Activated CD4-positive, alpha-beta T cell treated with anti-CD3 and anti-CD28 coated beads, Interleukin-2, amount 50 U/mL, for 16 hours (primary cell): ENCODE results near the gene SMS.
"Not testable (repeated sequence)": the region's sequence is repeated elsewhere in the genome, so short reads cannot be mapped to it uniquely, and the experiment has no call there.

Source experiments
- DNase-seq: peaks from one replicate; pipeline ENCODE4 v3.0.0-alpha.2; 2020

Gene SMS

DNA sequence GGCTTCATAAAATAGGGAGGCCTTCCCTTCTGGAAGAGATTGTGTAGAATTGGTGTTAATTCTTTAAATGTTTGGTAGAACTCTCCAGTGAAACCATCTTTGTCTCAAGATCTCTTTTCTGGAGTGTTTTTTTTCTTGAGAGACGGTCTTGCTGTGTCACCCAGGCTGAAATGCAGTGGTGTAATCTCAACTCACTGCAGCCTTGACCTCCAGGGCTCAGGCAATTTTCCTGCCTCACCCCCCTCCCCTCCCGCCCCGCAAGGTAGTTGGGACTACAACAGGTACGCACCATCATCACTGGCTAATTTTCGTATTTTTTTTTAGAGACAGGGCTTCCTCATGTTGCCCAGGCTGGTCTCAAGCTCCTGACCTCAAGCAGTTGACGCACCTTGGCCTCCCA, 12.1 kb downstream of the SMS start:
- DNase-seq, result no peak

DNA sequence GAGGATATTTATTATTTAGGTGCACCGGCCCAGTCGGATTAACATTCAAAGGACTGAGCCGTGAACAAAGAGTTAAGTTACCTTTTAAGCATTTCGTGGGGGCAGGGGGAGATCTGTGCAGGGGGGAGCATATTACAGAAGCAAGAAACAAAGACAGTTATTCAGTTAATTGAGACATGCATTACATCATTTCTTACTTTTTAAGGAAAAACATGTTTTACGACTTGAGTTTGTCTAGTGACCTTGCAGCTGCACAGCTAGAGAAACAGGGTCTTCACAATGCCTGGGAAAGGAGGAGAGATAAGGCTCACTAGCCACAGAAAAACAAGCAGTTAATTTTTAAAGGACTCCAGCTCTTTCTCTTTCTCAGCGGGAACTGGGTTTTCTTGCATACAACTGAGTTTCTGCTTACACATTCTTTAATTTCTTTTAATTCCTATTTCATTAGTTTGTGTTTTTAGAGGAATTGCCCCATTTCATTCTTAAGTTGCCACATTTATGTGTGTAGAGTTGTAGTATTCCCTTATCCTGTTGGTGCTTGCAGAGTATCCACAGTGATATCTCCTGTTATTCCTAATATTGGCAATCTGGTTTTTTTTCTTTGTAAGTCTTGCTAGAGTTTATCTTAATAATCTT, 12.8 kb downstream of the SMS start:
- DNase-seq, result not testable (repeated sequence)

DNA sequence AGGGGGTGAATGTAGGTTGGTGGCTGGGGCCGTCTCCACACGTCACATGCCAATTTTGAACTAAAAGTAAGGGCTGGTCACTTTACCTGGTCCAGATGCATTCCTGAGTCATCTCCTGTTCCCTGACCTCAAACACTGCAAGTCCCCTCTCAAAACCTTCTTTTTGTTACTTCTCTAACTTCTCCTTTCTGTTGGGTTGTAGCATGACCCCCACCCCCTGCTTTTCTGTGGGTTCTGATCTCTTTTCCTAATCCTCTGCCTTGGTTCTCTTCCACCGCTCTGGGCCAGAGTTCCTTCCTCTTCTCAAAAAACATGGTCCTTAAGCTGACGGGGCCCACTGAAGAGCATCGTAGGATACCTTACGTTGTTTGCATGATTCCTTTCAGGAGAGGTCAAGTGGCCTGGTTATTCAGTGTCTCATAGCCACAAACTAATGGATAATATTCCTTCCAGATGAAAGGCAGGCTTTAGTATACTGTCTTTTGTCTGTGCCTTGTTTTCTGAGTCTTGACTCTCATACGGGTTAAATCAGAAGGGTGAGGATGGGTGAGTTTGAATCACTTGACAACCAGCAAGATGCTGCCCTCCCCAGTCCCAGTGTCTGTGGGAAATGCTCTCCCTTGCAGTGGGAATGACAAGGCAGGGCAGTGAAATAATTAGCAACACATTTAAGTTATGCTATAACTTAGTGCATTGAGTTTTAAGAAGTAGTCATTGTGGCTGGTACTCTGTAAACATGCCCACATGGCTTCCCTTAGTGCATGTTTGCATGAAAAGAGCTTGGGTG, 15.1 kb downstream of the SMS start:
- no peak for DNase-seq

DNA sequence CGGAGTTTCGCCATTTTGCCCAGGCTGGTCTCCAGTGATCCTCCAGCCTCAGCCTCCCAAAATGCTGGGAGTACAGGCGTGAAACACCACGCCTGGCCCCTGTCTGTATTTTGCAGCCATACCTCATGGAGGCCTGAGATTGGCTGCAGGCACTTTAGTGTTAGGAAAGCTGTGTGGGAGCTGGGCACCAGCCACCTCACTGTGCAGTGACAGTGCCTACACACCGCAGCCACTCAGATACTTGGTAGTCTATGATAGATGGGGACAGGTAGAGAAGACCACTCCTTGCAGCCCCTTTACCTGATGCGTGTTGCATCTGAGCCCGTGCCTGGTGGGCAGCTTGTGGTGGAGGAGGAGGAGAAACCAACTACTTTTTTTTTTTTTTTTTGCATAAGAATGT, 16.3 kb downstream of the SMS start:
- DNase-seq, result no peak

DNA sequence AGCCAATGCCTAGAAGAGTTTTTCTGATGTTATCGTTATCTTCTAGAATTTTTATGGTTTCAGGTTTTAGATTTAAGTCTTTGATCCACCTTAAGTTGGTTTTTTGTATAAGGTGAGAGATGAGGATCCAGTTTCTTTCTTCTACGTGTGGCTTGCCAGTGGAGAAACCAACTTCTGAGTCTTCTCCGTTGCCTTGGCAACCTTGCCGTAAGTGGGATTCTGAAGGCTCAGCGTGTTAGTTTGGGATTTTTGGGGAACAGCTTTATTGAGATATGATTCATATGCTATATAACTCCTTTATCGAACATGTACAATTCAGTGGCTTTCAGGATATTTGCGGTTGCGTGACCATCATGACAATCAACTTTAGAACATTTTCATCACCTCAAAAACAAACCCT, 17.7 kb downstream of the SMS start:
- DNase-seq, result no peak

DNA sequence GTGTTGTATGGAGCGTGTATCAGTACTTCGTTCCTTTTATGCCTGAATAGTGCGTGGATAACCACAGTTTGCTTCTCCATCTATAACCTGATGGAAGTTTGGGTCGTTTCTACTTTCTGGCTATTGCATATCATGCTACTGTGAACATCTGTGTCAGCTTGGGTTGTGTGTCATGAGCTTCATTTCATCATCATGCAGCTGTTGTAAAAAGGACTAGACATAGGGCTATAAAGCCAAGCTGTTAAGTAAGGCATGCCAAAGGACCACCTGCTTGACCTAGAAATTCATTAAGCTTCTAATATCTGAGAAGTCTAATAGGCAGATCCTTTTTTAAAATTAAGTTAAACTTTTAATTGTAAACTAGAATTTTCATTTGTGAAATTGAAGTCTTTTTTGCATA, 18.4 kb downstream of the SMS start:
- no peak for DNase-seq

DNA sequence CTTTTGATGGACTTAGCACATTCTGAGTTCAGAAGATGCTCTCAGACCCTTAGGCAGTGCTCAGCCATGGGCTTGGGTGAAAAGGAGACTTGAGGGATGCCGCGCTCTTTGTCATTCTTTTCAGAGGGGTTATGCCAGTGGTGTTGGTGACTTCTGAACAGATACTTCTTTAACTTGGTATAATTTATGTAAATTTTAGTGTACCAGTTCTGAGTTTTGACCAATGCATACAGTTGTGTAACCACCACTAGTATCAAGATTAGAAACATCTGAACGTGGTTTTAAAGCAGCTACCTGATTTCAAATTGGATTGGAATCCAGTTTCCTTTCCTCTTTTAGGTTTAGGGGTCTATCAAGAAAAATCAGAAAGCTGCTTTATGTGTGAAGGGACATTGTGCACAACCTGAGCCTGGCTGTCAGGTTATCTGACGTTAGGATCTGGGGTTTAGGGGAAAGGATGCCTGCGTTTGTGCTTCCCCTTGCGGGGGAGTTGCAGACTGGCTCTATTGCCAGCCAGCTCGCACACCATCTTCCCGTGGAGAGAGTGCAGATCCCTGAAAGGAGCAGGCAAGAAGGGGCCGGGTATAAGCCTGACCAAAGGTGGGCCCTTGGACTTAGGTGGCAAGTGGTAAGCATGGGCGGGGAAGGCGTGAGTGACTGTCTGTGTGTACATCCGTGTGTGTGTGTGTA, 19.0 kb downstream of the SMS start:
- no peak for DNase-seq

DNA sequence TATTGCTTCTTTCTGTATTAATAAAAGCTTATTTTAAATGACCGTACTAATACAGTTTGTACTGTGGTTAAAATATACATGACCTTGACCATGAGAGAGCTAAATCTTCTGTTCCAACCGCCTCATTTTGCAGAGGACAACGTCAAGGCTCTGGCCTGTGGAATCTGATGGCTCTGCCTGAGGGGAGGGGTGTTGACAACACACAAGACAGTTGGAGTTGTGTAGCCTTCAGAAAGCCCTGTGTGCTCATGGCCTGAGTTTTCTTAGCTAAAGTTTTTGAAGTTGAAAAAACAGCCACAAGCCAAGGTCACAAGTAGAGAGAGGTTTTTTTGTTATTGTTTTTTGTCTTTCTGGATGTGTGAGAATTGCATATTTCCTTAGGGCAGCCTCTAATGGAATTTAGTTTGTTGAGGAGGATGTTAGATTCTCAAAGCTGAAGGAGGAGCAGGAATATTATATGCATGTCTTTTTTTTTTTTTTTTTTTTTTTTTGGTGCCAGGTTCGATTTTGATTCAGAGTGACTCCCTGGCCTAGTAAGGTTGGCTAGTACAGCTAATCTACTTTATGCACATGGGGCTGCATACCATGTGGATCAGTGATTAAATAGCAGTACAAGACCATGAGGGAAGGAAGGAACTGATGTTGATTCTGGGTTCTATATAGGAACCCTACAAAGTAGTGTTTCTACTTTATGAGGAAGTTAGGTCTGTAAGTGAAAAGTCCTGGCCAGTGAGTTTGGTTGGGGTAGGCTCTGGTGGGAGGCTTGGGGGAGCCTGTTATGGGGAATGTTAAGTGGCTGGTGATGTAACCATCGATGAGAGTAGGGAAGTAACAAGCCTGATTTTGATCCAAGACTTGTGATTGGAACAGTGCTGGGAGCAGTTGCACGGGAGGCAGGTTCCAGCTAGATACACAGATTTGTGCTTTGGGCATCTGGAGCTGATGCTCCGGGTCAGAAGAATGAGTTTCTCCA, 20.3 kb downstream of the SMS start:
- DNase-seq, result no peak

DNA sequence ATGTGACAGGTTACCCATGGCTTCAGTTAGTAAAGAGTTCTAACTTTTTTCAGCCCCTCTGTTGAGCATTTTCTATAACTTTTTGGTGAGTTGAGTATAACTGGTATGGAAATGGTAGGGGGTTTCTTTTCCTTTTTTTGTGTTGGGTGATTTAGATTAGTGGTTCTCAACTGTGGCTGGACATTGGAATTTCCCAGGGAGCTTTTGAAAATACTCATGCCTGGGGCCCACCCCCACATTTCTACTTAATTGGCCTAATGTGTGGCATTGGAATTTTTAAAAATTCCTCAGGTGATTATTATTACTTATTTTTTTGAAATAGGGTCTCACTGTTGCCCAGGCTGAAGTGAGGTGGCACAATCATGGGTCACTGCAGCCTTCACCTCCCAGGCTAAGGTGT, 21.9 kb downstream of the SMS start:
- DNase-seq, result no peak

DNA sequence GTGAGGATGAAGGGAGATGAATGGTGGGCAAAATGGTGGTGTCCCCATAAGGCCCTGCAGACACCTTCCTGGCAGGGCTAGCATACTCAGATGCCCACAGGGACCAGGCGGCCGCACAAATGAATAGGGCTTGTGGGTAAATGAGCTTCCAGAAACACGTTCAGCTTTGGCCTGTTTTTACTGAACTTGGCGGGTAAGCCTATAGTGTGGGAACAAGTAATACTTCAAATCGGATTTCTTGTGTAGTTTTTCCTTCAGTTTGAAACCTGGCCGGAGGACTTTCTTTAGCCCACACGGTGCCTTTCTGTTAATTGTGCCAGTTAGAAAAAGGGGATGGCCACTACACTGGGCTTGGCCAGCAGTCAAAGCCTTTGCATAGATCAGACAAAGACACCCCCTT, 22.8 kb downstream of the SMS start:
- no peak for DNase-seq

DNA sequence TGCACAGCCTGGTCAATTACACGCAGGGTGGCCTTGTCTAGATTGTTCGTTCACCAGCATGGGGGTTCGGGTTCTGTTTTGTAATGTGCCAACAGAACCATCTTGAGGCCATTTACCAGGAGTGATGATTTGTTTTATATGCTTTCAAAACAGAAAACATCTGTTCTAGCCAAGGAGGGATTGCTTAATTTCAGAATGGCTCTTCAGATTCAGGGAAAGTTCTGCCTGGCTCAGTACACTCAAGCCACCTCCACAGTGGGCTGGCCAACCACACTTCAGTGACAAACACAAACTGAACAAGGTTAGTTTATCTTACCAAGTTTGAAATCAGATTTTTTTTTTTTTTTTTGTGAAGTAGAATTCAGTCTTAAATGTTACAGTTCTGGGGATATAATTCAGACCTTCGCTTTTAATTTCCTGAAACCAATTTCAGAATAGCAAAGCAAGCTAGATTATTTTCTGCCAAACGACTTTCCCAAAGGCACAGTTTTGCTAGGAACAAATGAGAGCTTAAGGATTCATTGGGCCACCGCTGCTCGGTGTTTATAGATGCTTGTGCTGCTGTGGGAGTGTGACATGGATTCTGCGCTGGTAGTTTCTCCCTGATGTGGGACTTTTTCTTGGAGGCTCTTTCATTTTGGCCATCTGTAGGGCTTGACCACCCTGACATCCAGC, 23.4 kb downstream of the SMS start:
- DNase-seq, result no peak

DNA sequence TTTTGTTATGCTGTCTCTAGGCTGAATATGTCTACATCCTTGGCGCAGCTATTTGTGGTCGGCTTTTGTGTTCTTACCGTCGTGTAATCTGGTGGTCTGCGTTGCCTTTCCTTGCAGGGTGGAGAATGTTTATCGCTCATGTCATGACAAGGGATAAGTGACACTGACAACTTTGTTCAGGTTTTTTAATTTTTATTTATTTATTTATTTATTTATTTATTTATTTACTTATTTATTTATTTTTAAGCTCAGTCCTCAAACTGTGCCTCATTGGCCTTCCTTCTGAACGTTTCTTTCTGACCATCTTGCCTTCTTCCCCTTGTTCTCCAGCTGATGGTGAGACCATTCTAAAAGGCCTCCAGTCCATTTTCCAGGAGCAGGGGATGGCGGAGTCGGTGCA, 26.4 kb downstream of the SMS start:
- DNase-seq, result no peak

DNA sequence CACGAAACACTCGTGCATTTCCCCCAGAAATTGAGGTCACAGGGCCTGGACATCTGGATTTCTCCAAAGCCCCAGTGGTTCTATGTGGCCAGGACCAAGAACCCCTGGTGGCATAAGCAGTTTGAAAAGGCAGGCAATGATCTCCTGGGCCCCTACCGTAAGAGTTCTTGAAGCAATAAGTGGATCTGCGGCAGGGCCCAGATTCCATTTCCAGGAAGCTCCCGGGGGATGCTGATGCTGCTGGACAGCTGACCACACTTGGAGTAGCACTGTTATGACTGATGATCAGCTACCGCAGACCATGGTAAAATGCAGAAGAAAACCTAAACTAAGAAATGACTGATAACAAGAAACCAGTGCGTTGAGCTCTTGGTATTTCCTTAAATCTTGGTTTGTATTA, 27.8 kb downstream of the SMS start:
- DNase-seq, result no peak

DNA sequence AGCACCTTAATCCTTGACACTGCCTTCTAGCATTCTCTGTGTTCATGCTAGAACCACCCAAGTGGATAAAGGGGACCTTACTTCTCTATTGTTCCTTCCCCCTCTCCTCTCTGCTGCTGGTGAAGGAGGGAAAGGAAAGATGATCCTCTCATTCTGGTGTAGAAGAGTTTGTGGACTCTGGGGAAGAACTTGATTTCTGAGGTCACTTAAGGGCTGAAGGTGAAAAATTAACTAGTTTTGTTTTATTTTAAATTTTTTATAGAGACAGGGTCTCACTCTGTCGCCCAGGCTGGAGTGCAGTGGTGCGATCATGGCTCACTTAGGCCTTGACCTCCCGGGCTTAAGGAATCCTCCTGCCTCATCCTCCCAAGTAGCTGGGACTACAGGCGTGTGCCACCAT, 29.8 kb downstream of the SMS start:
- no peak for DNase-seq

DNA sequence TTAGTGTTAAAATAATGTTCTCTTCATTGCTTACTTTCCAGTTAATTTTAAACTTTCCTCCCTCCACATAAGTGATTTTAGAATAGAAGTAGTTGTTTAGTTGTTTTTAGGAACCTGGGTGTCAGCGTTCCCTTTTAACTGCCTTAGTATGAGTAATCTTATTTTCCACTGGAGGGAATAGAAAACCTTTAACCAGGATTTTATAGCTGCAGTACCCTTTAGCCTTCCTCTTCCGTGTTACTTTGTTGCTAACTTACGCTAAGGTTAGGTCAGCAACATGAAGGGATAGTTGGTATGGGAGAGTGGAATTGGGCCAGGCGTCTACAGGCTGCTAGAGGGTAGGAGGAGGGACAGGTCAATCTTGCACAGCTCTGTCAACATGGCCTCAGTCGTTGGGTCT, 31.5 kb downstream of the SMS start:
- no peak for DNase-seq

DNA sequence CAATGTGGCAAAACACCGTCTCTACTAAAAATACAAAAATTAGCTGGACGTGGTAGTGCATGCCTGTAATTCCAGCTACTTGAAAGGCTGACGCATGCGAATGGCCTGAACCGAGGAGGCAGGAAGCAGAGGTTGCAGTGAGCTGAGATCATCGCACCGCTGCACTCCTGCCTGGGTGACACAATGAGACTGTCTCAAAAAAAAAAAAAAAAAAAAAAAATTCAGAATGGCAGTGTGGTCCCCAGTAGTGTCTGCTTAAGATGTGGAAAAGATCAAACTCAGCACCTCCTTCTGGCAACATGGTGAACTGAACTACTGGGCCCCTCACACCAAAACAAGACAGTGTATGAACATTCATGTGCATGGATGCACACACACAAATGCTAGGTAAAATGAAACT, 32.2 kb downstream of the SMS start:
- peak; percentile 52 for DNase-seq

DNA sequence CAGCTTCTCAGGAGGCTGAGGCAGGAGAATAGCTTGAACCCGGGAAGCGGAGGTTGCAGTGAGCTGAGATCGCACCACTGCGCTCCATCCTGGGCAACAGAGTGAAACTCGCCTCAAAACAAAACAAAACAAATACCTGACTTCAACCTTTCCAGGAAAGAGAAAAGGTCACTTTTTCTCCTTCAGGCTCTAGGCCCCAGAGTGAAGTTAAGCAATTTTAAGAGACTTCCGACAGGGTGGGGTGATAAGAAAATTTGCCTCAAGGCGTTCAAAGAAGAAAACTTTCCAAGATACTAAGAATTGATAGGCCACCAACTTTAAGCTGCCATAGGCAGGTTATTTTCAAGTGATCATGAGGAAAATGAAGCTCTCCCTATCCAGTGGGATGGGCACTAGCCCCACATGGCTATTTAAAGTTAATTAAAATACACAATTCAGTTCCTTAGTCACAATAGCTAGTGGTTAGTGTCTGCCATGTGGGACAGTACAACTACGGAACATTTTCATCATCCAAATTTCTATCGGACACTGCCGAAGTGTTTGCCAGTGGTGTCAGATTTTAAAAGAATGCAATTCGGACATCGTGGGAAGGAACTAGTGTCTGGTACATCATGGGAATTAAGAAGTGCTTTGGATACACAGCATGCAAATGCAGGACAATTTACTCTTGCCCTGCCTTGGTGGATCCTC, 33.0 kb downstream of the SMS start:
- DNase-seq, result no peak

DNA sequence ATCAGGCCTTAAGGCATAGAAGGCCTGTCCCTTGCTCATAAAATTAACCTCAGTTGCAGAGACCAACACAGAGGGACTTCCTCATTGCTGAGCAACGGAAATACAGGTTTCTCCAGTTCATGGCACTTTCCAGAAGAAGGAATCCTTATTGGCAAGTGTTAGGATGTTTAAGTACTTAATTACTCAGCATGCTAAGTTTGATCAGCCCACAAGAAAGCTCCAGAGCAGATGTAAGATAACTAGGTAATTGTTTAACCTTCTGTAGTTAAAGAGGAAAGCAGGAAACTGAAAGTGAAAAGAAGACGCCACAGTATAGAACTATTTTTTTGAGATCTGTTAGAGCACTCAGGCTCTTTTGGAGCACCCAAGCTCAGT, 33.5 kb downstream of the SMS start:
- DNase-seq, result peak; percentile 39

DNA sequence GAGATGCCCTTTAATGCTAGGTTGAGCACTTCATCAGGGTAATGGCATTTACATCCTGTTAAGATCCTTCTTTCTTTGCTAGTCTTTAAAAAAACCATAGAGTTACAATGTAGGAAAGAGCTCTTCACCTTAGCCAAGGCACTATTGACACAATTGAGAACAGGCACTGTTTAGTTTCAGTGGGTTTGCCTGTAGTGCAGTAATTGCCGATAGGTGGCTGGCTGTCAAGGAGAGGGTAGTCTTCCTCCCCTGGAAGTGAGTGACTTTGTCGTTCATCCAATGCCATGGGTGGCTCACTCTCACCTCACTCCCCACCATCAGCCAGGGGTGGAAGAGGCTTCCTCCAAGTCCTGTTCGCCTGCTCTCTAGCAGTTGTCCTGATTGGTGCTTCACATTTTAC, 34.7 kb downstream of the SMS start:
- no peak for DNase-seq

DNA sequence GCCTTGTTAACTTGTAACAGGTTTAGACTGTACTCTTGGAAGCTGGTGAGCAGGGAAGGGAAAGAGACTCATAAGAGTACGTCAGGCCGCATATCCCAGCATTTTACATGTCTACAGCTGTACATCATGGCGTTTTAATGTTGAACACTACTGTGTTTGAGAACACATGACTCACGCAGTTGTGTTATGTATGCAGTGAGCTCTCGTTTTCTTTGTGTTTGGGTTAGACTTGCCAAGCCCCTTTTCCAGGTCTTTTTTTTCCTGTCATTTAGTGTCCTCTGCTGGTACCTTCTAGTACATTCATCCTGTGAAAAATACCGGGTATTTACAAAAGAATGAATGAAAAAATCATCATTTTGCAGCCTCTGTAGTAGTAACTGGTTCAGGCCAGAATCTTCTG, 35.3 kb downstream of the SMS start:
- DNase-seq, result no peak

DNA sequence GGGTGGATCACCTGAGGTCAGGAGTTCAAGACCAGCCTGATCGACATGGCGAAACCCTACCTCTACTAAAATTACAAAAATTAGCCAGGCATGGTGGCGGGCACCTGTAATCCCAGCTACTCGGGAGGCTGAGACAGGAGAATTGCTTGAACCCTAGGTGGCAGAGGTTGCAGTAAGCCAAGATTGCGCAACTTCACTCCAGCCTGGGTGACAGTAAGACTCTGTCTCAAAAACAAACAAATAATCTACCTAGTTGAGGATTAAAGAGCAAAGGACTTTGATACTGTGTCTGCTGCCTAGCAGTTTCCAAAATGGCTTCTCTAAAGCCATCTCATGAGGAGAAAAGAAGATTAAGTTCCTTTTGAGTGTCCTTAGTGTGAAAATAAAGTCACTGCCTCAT, 37.8 kb downstream of the SMS start:
- DNase-seq, result no peak

DNA sequence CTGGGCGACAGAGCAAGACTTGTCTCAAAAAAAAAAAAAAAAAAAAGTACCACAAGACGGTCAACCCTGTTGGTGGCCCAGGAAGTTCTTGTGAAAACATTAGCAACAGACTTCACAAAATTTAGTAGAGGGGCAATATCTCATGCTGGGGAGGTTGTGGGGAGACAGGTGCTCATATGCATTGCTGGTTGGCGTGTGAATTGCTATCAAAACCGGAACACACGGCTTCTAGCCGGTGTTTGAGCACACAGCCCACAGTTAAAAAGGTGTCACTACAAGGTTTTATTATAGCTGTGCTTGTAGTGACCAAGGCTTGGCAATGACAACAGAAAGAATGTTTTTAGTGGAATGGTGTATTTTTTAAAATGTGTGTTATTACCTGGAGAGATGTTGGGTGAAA, 41.8 kb downstream of the SMS start:
- no peak for DNase-seq
